Transverse colon (tissue), 4 donors: Measurements from ENCODE around the gene LRP1B. TPM values are rescaled to one million over a fixed set of nuclear protein-coding genes. Genes with fewer than 3 reads are reported as not detected.

Experiments
- DNase-seq: peaks from one replicate; pipeline ENCODE4 v3.0.0-alpha.2; 2019
- H3K27ac ChIP-seq, 4 donors: fragments of 200-600 bp; sonication (generic); 2 replicates each; pipeline ENCODE4 v1.5.1; 2016 to 2018; ENCODE audit warnings: inconsistent platforms in 4 of 4
- H3K27me3 ChIP-seq: fragments of 200-600 bp; sonication (generic); 2 replicates; pipeline ENCODE4 v1.5.1; 2017; ENCODE audit warnings: inconsistent platforms
- H3K36me3 ChIP-seq, 4 donors: fragments of 200-600 bp; sonication (generic); 2 replicates each; pipeline ENCODE4 v1.5.1; 2017 to 2019; ENCODE audit warnings: inconsistent platforms in 4 of 4
- H3K4me1 ChIP-seq, 4 donors: fragments of 200-600 bp; sonication (generic); 2 replicates each; pipeline ENCODE4 v1.5.1; 2017 to 2020; ENCODE audit warnings: inconsistent platforms in 4 of 4
- H3K4me3 ChIP-seq, 4 donors: fragments of 200-600 bp; sonication (generic); 1 replicate in 1 of 4; 2 replicates in 3 of 4; pipeline versions ENCODE4 v1.5.1 to v1.6.1; 2017 to 2019; ENCODE audit warnings: inconsistent platforms in 4 of 4
- H3K9me3 ChIP-seq, 2 donors: fragments of 200-600 bp; sonication (generic); 2 replicates each; pipeline ENCODE4 v1.5.1; 2017 to 2019; ENCODE audit warnings: inconsistent platforms in 2 of 2
- EP300 ChIP-seq: sonication (generic); formaldehyde crosslinking; IDR thresholded peaks from one replicate; pipeline ENCODE4 v1.6.1; 2017; ENCODE audit warnings: antibody characterized with exemption, low read depth
- POLR2A ChIP-seq: fragments of 450-650 bp; IDR thresholded peaks from one replicate; pipeline ENCODE4 v1.6.1; 2016; ENCODE audit warnings: antibody characterized with exemption, mild to moderate bottlenecking, moderate library complexity
- POLR2AphosphoS5 ChIP-seq, 3 donors: sonication (generic); formaldehyde crosslinking; IDR thresholded peaks; one replicate each; pipeline ENCODE4 v1.6.1; 2016; ENCODE audit warnings: antibody characterized with exemption in 3 of 3
- WGBS, 2 donors: methylation state at CpG; one replicate each; pipeline ENCODE4 v1.1.5; 2018; ENCODE audit warnings: low coverage in 1 of 2; 5-methylcytosine and 5-hydroxymethylcytosine counted together
- in situ Hi-C, 4 donors: fragments of 200-750 bp; cut with MboI; loops; one replicate each; pipeline versions ENCODE4 v1.15.0 to v1.15.1; 2017; ENCODE audit warnings: low sequenced_read_pairs in 3 of 4, low pct_ligation_motif_present in 1 of 4, low pct_unique_long_range_greater_than_20kb in 1 of 4
- intact Hi-C: fragments of 100-400 bp; cut with DNase I; formaldehyde crosslinking; loops from one replicate; pipeline ENCODE4 v1.15.1; 2023; ENCODE audit warnings: low total_unique reads
- total RNA-seq, 4 donors: library from RNA; depleted of rRNA; stranded (reverse); fragments of >200 nt; gene quantifications; one replicate each; pipeline ENCODE4 v1.1.0, GENCODE V29; 2016
- TF ChIP-seq, protein P1 (sequence below), 5 experiments: fragments of 200-600 bp in 3 of 5; fragments of 450-650 bp in 2 of 5; sonication (generic) in 3 of 5; IDR thresholded peaks; 1 replicate in 2 of 5; 2 replicates in 3 of 5; pipeline ENCODE4 v1.5.1; 2016 to 2017; ENCODE audit warnings: antibody characterized with exemption in 5 of 5, inconsistent platforms in 3 of 5, mild to moderate bottlenecking in 2 of 5, moderate library complexity in 1 of 5

LRP1B gene
- total RNA-seq, 4 donors from 2014 or later: 0.48 to 5.4 (median 0.82) TPM; not detected in 1

DNA sequence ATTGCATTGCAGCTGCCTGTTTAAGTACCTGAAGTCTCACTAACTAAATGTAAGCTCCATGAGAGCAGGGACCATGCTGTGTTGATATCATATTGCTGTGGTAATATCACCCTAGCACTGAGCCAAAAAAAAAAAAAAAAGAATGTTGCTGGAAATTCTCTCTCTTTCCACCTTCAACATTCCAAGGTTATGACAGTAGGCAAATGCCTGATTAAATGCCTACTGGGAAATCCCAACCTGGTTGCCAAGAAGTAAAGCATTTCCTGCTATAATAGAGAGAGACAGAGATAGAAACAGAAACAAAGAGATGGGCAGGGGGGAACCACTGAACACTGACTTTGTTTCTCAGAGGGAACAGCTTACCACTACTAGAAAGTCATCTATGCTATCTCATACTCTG is 1604.2 kb downstream of the LRP1B start:
- no peaks in the 10 kb centered on the region for H3K4me1 ChIP-seq
- in situ Hi-C loops: no loop called here
- no peaks in the 10 kb centered on the region for H3K27me3 ChIP-seq
- TF ChIP-seq, protein P1, sequence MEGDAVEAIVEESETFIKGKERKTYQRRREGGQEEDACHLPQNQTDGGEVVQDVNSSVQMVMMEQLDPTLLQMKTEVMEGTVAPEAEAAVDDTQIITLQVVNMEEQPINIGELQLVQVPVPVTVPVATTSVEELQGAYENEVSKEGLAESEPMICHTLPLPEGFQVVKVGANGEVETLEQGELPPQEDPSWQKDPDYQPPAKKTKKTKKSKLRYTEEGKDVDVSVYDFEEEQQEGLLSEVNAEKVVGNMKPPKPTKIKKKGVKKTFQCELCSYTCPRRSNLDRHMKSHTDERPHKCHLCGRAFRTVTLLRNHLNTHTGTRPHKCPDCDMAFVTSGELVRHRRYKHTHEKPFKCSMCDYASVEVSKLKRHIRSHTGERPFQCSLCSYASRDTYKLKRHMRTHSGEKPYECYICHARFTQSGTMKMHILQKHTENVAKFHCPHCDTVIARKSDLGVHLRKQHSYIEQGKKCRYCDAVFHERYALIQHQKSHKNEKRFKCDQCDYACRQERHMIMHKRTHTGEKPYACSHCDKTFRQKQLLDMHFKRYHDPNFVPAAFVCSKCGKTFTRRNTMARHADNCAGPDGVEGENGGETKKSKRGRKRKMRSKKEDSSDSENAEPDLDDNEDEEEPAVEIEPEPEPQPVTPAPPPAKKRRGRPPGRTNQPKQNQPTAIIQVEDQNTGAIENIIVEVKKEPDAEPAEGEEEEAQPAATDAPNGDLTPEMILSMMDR (IDR thresholded peaks at IDR 0.05): no peak
- TF ChIP-seq POLR2A (no peak), POLR2AphosphoS5 (IDR thresholded peaks at IDR 0.05) (no peak), EP300 (no peak)
- H3K36me3 ChIP-seq: no peaks in the 10 kb centered on the region
- intact Hi-C loops: no loop called here
- DNase-seq: no peak
- no peak overlapping the region for H3K27ac ChIP-seq
- no peak overlapping the region for H3K4me3 ChIP-seq
- H3K9me3 ChIP-seq: no peaks in the 10 kb centered on the region

DNA sequence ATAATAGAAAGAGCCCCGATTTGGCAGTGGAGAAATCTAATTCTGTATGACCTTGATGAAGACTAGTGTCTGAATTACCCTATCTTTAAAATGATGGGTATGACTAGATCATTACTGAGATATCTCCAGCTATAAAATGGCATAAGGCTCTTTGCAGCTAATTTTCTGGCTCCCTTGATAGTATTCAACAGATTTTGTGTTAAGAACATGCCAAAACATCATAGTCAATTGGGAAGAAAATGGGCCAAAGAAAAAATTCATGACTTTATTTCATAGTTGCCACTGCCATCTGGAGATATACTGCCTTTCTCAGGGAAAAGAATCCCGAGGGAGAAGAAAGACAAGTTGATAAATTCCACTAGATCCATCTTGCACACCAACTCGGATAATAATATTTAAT is 1618.7 kb downstream of the LRP1B start:
- intact Hi-C loops (no loop called here), in situ Hi-C loops (no loop called here)
- no peaks in the 10 kb centered on the region for H3K4me1 ChIP-seq
- no peaks in the 10 kb centered on the region for H3K9me3 ChIP-seq
- no peak for DNase-seq
- TF ChIP-seq EP300 (no peak), POLR2A (no peak), POLR2AphosphoS5 (IDR thresholded peaks at IDR 0.05) (no peak)
- TF ChIP-seq, protein P1 (IDR thresholded peaks at IDR 0.05): no peak
- no peaks in the 10 kb centered on the region for H3K36me3 ChIP-seq
- H3K27ac ChIP-seq: no peak overlapping the region
- H3K27me3 ChIP-seq: no peaks in the 10 kb centered on the region
- WGBS, 2 donors: 65 to 73% methylated on average over 3 of the region's 3 CpGs
- no peak overlapping the region for H3K4me3 ChIP-seq

DNA sequence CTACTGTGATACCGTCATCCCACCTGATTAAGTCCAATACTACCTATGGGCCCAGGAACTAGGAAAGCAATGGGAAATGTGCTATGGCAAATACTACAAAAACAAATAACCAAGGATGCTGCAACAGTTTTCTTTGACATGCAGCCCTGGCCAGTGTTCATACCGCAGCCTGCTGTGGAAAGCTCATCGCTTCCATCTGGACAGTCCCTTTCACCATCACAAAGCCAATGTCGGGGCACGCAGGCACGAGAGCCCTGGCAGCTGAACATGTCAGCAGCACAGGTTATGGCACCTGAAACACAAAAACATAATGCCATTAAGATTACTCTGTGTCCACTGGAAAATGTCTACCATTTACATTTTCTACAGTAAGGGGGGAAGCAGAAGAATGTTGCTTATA is 1621.1 kb downstream of the LRP1B start:
- no peak for TF ChIP-seq EP300
- no peak for TF ChIP-seq POLR2A
- Histone ChIP-seq H3K36me3 (no peaks in the 10 kb centered on the region), H3K27me3 (no peaks in the 10 kb centered on the region), H3K4me3 (no peak overlapping the region), H3K27ac (no peak overlapping the region), H3K4me1 (no peaks in the 10 kb centered on the region), H3K9me3 (no peaks in the 10 kb centered on the region)
- intact Hi-C loops: no loop called here
- DNase-seq: no peak
- in situ Hi-C loops: no loop called here
- WGBS, 2 donors: 94 to 100% methylated on average over 3 to 6 of the region's 6 CpGs

DNA sequence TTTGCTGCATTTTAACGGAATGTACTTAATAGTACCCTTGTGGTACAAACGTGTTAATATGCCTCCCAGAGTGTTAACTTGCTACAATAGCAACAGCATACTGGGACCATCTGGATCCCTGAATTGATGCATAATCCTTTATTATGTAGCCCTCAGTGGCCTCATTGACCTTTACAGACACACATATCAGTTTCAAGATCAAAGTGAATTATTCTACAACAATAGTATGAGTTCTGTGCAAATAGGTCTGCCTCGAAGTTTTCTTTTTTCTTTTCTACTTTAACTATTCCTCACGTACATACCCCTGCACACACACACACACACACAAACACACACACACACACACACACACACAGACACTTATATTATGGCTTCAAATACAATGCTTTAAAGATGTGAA is 1622.1 kb downstream of the LRP1B start:
- Histone ChIP-seq H3K4me3 (no peak overlapping the region), H3K27me3 (no peaks in the 10 kb centered on the region), H3K27ac (no peak overlapping the region), H3K4me1 (no peaks in the 10 kb centered on the region), H3K36me3 (no peaks in the 10 kb centered on the region), H3K9me3 (no peaks in the 10 kb centered on the region)
- TF ChIP-seq POLR2A: no peak
- TF ChIP-seq, protein P1 (IDR thresholded peaks at IDR 0.05): no peak
- TF ChIP-seq EP300: no peak
- TF ChIP-seq POLR2AphosphoS5 (IDR thresholded peaks at IDR 0.05): no peak
- no peak for DNase-seq
- intact Hi-C loops: no loop called here
- in situ Hi-C loops: no loop called here
- WGBS, 2 donors: 54 to 56% methylated on average over 4 of the region's 4 CpGs

DNA sequence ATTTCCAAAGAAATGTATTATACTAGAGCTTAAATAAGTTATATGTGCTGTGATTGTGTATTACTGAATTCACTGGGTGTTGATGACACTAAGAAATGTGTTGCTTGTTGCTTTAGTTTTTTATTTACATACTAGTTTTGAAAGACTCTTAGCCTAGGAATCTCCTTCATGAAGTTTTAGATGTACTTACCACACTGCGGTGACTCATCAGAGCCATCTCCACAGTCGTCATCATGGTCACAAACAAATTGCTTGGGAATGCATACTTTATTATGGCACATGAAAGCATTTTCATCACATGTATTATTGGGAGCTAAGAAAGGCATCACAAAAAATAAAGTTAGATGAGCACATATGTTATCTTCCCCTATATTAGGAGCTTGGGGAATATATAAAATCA is 1624.2 kb downstream of the LRP1B start:
- H3K9me3 ChIP-seq: no peaks in the 10 kb centered on the region
- no peak overlapping the region for H3K27ac ChIP-seq
- in situ Hi-C loops (no loop called here), intact Hi-C loops (no loop called here)
- no peaks in the 10 kb centered on the region for H3K27me3 ChIP-seq
- H3K4me3 ChIP-seq: no peak overlapping the region
- no peaks in the 10 kb centered on the region for H3K36me3 ChIP-seq
- WGBS, 2 donors: 75 to 82% methylated on average over 2 of the region's 2 CpGs
- no peak for TF ChIP-seq EP300
- TF ChIP-seq, protein P1 (IDR thresholded peaks at IDR 0.05): no peak
- no peak for TF ChIP-seq POLR2A
- TF ChIP-seq POLR2AphosphoS5 (IDR thresholded peaks at IDR 0.05): no peak
- H3K4me1 ChIP-seq: no peaks in the 10 kb centered on the region
- DNase-seq: no peak
